OCI-LY7 (cell line): ENCODE measurements around the gene MRPL33.

Source experiments
- CTCF ChIP-seq: fragments of 200-600 bp; sonication (generic); conservative IDR thresholded peaks from 2 replicates; pipeline ENCODE4 v1.5.1; 2014; ENCODE audit warnings: mild to moderate bottlenecking, antibody characterized with exemption, low read length, moderate library complexity, mixed read lengths
- EZH2phosphoT487 ChIP-seq: fragments of 200-600 bp; sonication (generic); IDR thresholded peaks from 2 replicates; pipeline ENCODE4 v1.6.1; 2018; ENCODE audit warnings: low read depth, borderline replicate concordance, mild to moderate bottlenecking, mixed run types, antibody characterized with exemption, low read length, moderate library complexity, mixed read lengths

GRCh38 chr2:27814758-27815157 lies 43.2 kb downstream of the MRPL33 start:
- TF ChIP-seq CTCF (no peak), EZH2phosphoT487 (no peak)
